Activated B cell treated with CpG ODN at 0.5 μM for 24 hours (primary cell): ENCODE measurements around the gene CBX5. TPM values are rescaled to one million over a fixed set of nuclear protein-coding genes. Genes with fewer than 3 reads are reported as not detected.
A peak's percentile ranks its signal among the peaks of the same experiment; 100 is the strongest.

Experiments
- ATAC-seq: fragments of 200-7000 bp; cut with Tn5 transposase; one replicate; pipeline ENCODE4 v1.10.0; 2021; ENCODE audit warnings: low read depth, mild to moderate bottlenecking, moderate library complexity
- CTCF ChIA-PET: fragments of 350-600 bp; sonication (Branson Sonifier 250); formaldehyde crosslinking; loops from one replicate; lab custom pipeline; 2021; ENCODE audit warnings: antibody characterized with exemption; lab: Charles Lee
- POLR2A ChIA-PET: fragments of 350-600 bp; sonication (Branson Sonifier 250); formaldehyde crosslinking; loops from one replicate; lab custom pipeline; 2021; ENCODE audit warnings: antibody characterized with exemption; lab: Charles Lee
- DNase-seq: peaks from one replicate; pipeline ENCODE4 v3.0.0; 2022
- H3K27ac Mint-ChIP-seq: one replicate; pipeline ENCODE4 v1.8.0; 2020; ENCODE audit warnings: mixed read lengths
- H3K27me3 Mint-ChIP-seq: one replicate; pipeline ENCODE4 v1.8.0; 2021; ENCODE audit warnings: mixed read lengths
- H3K36me3 Mint-ChIP-seq: one replicate; pipeline ENCODE4 v1.8.0; 2021; ENCODE audit warnings: low read depth, mixed read lengths
- H3K4me1 Mint-ChIP-seq: one replicate; pipeline ENCODE4 v1.8.0; 2021; ENCODE audit warnings: mixed read lengths
- H3K4me3 Mint-ChIP-seq: one replicate; pipeline ENCODE4 v1.8.0; 2020; ENCODE audit warnings: mild to moderate bottlenecking, mixed read lengths
- H3K9me3 Mint-ChIP-seq: one replicate; pipeline ENCODE4 v1.8.0; 2020; ENCODE audit warnings: mixed read lengths
- intact Hi-C: fragments of 100-400 bp; cut with micrococcal nuclease; formaldehyde crosslinking; loops from one replicate; pipeline ENCODE4 v1.15.1; 2024
- total RNA-seq: library from RNA; stranded (reverse); gene quantifications from 2 replicates; pipeline ENCODE4 v1.2.3, GENCODE V29; 2022
- TF ChIP-seq, protein P1 (sequence below): fragments of 200-600 bp; IDR thresholded peaks from one replicate; pipeline ENCODE4 v1.8.0; 2022; ENCODE audit warnings: antibody characterized with exemption, mild to moderate bottlenecking

CBX5 gene
- total RNA-seq, 1 donor from 2014 or later, result 77.3 TPM

DNA sequence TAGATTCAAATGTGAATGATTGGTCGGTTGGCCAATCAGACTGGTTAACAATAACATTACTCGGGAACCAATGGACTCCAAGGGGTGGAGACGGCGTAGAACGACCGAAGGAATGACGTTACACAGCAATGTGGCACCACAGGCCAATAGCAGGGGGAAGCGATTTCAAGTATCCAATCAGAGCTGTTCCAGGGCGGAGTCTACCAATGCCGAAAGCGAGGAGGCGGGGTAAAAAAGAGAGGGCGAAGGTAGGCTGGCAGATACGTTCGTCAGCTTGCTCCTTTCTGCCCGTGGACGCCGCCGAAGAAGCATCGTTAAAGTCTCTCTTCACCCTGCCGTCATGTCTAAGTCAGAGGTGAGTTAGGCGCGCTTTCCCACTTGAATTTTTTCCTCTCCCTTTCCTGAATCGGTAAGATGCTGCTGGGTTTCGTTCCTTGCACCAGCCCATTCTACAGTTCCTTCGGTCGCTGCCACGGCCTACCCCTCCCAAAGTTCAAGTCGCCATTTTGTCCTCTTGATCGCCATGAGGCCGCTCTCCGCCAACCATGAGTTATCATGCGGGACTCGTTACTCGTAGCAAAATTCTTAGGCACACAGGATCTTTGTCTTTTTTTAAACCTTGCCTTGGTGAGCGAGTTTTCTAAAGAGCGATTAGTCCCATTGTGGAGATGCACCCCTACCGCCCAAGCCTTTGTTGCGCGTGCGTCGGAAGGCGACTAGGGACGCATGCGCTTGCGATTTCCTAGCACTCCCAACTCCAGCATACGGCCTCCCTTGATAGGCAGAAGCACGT lies 742 bp upstream of the CBX5 start, which contains the start of gene HNRNPA1:
HNRNPA1 (plus strand) TSS at position 259 of the 793 bp plus-strand sequence; CDS start at position 341, 82 bp downstream.
- H3K9me3 Mint-ChIP-seq, result no peaks in the 10 kb centered on the region

DNA sequence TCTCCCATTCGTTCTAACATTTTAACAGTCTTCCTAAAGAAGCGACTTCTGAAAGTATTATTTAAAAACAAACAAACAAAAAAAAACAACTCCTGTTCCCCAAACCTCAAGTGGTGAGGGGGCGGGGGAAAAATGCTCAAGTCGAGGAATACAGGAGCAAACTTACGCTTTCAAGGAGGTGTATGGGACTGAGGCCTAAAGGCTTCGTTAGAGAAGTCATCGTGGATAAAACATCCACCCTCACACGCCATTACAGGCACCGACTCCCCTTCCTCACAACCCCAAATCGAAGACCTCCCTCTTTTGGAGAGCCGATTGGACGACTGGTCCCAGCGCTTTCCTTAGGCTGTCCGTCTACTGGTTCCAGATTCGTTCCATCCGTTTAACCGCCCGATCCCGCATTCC lies 693 bp downstream of the CBX5 start:
- ChIA-PET CTCF (interaction anchor here (1.4 to 2.1 kb wide), 4 partner anchors 19 to 80 kb away, joined by 3 to 7 read pairs (median 6); partner anchors contain the start of gene COPZ1), POLR2A (interaction anchor here (0.6 to 3.1 kb wide), 28 partner anchors 9 to 1460 kb away, joined by 3 to 54 read pairs (median 8); partner anchors contain the start of genes COPZ1, EIF4B, HOXC4 and NCKAP1L)
- ATAC-seq (no peak), DNase-seq (no peak)
- Mint-ChIP-seq H3K4me1 (peaks cover 58% of the 10 kb centered on the region), H3K4me3 (no peak overlapping the region), H3K9me3 (no peaks in the 10 kb centered on the region), H3K27me3 (no peaks in the 10 kb centered on the region), H3K27ac (no peak overlapping the region), H3K36me3 (peaks cover 14% of the 10 kb centered on the region)
- TF ChIP-seq, protein P1, sequence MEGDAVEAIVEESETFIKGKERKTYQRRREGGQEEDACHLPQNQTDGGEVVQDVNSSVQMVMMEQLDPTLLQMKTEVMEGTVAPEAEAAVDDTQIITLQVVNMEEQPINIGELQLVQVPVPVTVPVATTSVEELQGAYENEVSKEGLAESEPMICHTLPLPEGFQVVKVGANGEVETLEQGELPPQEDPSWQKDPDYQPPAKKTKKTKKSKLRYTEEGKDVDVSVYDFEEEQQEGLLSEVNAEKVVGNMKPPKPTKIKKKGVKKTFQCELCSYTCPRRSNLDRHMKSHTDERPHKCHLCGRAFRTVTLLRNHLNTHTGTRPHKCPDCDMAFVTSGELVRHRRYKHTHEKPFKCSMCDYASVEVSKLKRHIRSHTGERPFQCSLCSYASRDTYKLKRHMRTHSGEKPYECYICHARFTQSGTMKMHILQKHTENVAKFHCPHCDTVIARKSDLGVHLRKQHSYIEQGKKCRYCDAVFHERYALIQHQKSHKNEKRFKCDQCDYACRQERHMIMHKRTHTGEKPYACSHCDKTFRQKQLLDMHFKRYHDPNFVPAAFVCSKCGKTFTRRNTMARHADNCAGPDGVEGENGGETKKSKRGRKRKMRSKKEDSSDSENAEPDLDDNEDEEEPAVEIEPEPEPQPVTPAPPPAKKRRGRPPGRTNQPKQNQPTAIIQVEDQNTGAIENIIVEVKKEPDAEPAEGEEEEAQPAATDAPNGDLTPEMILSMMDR, result no peak
- intact Hi-C loops, result loop anchor here (1.0 to 5.0 kb wide), 2 partner anchors 9 to 218 kb away; partner anchors contain the start of gene NCKAP1L

More for the DNA sequence above, 742 bp upstream of the CBX5 start, which contains the start of gene HNRNPA1:
- Mint-ChIP-seq H3K27me3 (no peaks in the 10 kb centered on the region), H3K4me3 (no peak within 1 kb of the TSS), H3K4me1 (peaks cover 67% of the 10 kb centered on the region), H3K27ac (no peak within 1 kb of the TSS), H3K36me3 (peaks cover 14% of the 10 kb centered on the region)
- intact Hi-C loops, result loop anchor here (1.0 to 2.0 kb wide), 7 partner anchors 21 to 654 kb away; partner anchors contain the start of genes ATF7, CALCOCO1, COPZ1 and HOXC4
- TF ChIP-seq, protein P1, result no peak
- ATAC-seq (peak; percentile 83), DNase-seq (peak; percentile 76)
- POLR2A ChIA-PET, result interaction anchor here (0.5 to 3.1 kb wide), 42 partner anchors 8 to 1458 kb away, joined by 3 to 54 read pairs (median 6); partner anchors contain the start of genes COPZ1, EIF4B, HOXC4 and NCKAP1L
- CTCF ChIA-PET, result interaction anchor here (1.1 to 2.1 kb wide), 4 partner anchors 13 to 79 kb away, joined by 3 to 7 read pairs (median 6); partner anchors contain the start of gene COPZ1

DNA sequence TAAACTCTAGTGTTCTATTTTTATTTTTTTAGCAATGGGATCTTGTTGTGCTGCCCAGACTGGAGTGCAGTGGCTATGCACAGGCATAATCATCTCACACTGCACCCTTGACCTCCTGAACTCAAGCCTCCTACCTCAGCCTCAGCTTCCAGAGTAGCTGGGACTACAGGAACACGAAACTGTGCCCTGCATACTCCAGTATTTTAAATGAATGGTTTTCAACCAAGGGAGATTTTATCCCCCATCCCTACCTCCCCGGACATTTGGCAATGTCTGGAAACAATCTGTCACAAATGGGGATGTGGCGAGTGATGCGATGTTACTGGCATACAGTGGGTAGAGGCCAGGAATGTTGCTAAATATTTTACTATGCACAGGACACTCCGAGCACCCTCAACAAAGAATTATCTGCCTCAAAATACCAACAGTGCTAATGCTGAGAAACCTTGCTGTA lies 2.1 kb downstream of the CBX5 start:
- peak overlapping the region; percentile 18 for H3K27ac Mint-ChIP-seq
- no peak for ATAC-seq
- TF ChIP-seq, protein P1, result no peak
- H3K9me3 Mint-ChIP-seq, result no peaks in the 10 kb centered on the region
- ChIA-PET POLR2A (no interaction called here), CTCF (interaction anchor here (1.6 kb wide), 1 partner anchor 18 kb away, joined by 3 read pairs; no protein-coding TSS in a partner anchor)
- peaks cover 23% of the 10 kb centered on the region for H3K36me3 Mint-ChIP-seq
- intact Hi-C loops, result loop anchor here (5.0 kb wide), 1 partner anchor 219 kb away; the partner anchor contains the start of gene NCKAP1L
- no peak overlapping the region for H3K4me3 Mint-ChIP-seq
- H3K27me3 Mint-ChIP-seq, result no peaks in the 10 kb centered on the region
- H3K4me1 Mint-ChIP-seq, result peaks cover 44% of the 10 kb centered on the region
- DNase-seq, result no peak

DNA sequence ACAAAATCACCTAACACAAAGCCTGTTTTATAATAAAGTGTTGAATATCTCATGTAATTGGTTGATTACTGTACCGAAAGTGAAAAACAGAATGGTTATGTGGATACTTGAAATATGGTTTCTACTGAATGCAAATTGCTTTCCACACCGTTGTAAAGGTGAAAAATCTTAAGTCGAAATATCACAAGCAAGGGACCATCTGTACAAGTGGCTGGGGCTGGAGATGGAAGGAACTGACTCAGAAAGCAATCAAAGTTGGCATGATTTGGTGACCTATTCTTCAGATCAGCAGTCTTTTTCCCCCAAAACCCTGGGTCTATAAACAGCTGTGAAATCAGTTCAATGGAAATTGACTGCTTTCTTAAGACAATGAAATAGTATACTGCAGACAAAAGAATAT lies 3.6 kb downstream of the CBX5 start:
- H3K4me1 Mint-ChIP-seq, result peaks cover 31% of the 10 kb centered on the region
- CTCF ChIA-PET, result no interaction called here
- no peaks in the 10 kb centered on the region for H3K9me3 Mint-ChIP-seq
- TF ChIP-seq, protein P1, result no peak
- H3K36me3 Mint-ChIP-seq, result peaks cover 28% of the 10 kb centered on the region
- ATAC-seq (no peak), DNase-seq (no peak)
- H3K27me3 Mint-ChIP-seq, result no peaks in the 10 kb centered on the region
- no peak overlapping the region for H3K4me3 Mint-ChIP-seq
- intact Hi-C loops, result loop anchor here (5.0 kb wide), 1 partner anchor 221 kb away; the partner anchor contains the start of gene NCKAP1L
- POLR2A ChIA-PET, result no interaction called here
- no peak overlapping the region for H3K27ac Mint-ChIP-seq
